OCI-LY3 (cell line): ENCODE data around the gene OLA1.

Source experiments
- EZH2phosphoT487 ChIP-seq: fragments of 200-600 bp; shearing (Covaris generic); IDR thresholded peaks from 2 replicates; pipeline ENCODE4 v1.6.1; 2018; ENCODE audit warnings: antibody characterized with exemption, mixed run types, low read depth
- TF ChIP-seq, protein P1 (sequence below): fragments of 200-600, 300-600 bp; sonication (generic); IDR thresholded peaks from 2 replicates; pipeline ENCODE4 v1.5.1; 2014; ENCODE audit warnings: antibody characterized with exemption, low read length, low read depth

GRCh38 chr2:174071321-174071720 lies 177.0 kb downstream of the OLA1 start:
- TF ChIP-seq, protein P1, sequence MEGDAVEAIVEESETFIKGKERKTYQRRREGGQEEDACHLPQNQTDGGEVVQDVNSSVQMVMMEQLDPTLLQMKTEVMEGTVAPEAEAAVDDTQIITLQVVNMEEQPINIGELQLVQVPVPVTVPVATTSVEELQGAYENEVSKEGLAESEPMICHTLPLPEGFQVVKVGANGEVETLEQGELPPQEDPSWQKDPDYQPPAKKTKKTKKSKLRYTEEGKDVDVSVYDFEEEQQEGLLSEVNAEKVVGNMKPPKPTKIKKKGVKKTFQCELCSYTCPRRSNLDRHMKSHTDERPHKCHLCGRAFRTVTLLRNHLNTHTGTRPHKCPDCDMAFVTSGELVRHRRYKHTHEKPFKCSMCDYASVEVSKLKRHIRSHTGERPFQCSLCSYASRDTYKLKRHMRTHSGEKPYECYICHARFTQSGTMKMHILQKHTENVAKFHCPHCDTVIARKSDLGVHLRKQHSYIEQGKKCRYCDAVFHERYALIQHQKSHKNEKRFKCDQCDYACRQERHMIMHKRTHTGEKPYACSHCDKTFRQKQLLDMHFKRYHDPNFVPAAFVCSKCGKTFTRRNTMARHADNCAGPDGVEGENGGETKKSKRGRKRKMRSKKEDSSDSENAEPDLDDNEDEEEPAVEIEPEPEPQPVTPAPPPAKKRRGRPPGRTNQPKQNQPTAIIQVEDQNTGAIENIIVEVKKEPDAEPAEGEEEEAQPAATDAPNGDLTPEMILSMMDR: no peak
- no peak for TF ChIP-seq EZH2phosphoT487
